ENCODE data around the gene ZNF439.
A peak's percentile ranks its signal among the peaks of the same experiment; 100 is the strongest.
"Not testable (repeated sequence)": the region's sequence is repeated elsewhere in the genome, so short reads cannot be mapped to it uniquely, and the experiment has no call there.

The ZNF439 gene

DNA sequence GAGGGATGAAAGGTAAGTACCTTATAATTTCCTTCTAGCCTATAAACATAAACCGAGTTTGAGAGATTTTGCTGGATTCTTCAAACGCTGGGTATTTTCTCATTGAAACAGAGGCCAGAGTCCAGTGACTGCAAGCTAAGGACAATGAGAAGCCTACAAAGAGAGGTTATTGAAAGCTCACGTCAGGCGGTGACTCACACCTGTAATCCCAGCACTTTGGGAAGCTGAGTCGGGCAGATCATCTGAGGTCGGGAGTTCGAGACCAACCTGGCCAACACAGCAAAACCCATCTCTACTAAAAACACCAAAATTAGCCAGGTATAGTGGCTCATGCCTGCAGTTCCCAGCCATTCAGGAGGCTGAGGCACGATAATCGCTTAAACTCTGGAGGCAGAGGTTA is 24.1 kb downstream of the ZNF439 start:
- DNase-seq = no peak

DNA sequence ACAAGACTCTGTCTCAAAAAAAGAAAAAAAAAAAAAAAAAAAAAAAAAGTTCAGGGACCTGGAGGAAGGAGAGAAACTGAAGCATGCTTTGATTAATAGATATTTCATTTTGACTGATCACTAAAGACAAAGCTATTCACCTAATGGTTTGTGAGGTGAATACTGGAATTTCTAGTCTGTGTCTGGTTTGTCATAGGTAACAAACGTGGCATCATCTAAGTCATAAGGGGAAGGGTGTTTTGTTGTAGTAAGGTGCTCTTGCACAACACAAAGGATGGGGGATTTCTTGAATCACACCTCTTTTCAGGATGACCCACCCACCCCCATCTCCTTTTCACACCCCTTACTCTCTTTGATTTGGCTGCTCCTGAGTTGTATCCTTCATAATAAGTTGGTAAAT is 25.2 kb downstream of the ZNF439 start:
- DNase-seq = no peak

GRCh38 chr19:11879687-11880266 is 31.3 kb downstream of the ZNF439 start:
- DNase-seq = peak; percentile 10 to 48

GRCh38 chr19:11880598-11880997 is 32.1 kb downstream of the ZNF439 start:
- DNase-seq = no peak

- DNase-seq = peak; percentile 37 to 48
Measured at GRCh38 chr19:11881151-11881800, 32.8 kb downstream of the ZNF439 start.

GRCh38 chr19:11882606-11883005 is 34.1 kb downstream of the ZNF439 start:
- no peak for DNase-seq

DNA sequence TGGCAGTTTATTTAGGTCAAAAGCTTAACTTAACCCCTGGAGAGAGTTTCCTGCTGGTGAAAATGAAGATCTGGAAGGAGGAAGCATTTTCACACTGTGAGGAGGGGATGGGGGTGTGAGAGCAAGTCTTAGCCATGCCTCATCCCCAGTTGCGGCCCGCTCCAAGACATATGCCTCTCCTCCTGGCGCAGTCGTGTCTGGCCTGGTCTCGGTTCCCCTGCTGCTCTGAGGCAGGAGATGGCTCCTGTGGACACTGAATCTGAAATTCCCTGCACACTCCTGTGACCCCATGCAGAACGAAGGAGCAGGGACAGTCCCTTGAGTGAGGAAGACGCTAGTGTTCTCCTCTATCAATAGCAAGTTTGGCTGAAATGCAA is 38.7 kb downstream of the ZNF439 start:
- DNase-seq = no peak

DNA sequence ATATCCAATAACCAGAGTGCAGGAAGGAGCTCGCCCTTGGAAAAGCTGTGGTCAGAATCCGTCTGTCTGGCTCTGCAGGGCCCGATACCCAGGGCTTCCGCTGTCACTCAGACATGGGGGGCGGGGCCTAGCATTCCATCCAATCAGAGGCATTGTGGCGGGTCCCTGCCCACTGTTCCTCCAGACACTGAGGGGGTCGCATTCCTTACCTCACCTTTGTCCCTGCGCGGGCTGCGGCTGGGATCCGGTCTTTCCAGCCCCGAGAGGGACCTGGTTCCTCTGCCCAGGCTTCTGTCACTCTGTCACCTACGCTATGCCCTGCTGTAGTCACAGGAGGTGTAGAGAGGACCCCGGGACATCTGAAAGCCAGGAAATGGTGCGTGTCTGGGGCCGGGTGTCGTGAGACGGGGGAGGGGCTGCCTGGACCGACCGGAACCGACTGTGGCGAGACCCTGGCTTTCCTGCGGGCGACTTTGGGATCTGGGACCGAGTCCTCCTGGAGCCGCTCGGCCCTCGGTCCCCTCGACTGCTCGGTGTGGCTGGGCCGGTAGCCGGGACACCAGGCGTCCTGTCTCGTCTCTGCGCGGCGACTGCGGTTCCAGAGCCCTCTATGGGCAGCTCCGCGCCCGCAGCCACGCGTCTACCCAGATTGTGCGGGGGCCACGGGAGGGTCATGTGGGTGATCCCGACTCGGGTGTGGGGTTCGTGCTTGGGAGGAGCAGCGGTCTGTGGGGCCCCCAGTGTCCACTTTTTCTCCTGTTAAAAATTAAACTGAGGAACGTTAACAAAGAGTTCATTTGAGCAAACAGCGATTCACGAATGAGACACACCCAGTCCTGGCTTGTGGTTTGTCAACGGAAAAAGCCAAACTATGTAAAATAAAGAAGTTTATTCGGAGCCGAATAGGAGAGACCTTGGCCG is 39.3 kb downstream of the ZNF439 start, which contains the start of gene ZNF69:
Gene ZNF69 (plus strand): TSS at position 172 of the 921 bp plus-strand sequence. CDS start 142 bp downstream, at position 314.
- DNase-seq = peak; percentile 44 to 61

DNA sequence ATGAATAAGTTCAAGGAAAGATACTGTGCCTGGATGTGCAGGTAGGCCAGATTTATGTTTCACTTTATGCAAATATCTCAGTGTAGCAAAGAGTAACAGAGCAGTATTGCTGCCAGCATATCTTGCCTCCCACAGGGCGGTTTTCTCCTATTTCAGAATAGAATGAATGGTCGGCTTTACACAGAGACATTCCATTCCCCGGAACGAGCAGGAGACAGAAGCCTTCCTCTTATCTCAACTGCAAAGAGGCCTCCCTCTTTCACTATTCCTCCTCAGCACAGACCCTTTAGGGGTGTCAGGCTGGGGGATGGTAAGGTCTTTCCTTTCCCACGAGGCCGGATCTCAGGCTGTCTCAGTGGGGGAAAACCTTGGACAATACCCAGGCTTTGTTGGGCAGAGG is 41.4 kb downstream of the ZNF439 start:
- not testable (repeated sequence) for DNase-seq

GRCh38 chr19:11890634-11891033 is 42.1 kb downstream of the ZNF439 start:
- DNase-seq = no peak

DNA sequence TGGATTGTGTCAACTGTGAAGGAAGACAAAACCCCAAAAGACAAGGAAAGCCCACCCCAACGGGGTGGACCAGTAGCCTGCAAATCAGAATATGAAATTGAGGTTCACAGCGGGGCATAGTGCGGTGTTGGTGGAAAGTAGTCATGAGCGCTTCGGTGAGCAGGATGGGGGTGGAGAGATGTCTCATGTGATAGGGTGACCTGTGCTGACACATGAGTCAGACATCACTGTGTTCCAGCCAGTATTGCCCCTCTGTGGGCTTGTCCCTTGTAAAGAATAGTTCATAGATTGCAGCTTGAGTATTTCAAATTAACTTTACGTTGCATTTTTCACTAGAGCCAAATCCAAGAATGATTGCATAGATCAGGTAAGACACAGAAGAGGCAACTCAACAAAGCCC is 46.3 kb downstream of the ZNF439 start:
- no peak for DNase-seq

- no peak for DNase-seq
Measured at GRCh38 chr19:11902228-11902627, 53.7 kb downstream of the ZNF439 start.

DNA sequence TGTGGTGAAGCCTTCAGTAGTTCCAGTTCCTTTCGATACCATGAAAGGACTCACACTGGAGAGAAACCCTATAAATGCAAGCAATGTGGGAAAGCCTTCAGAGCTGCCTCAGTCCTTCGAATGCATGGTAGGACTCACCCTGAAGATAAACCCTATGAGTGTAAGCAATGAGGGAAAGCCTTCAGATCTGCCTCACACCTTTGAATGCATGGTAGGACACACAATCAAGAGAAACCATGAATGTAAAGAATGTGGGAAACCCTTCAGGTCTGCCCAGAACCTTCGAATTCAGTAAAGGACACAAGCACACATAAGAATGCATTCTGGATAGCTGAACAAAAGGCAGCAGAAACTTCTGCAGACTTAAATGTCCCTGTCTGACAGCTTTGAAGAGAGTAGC is 57.4 kb downstream of the ZNF439 start:
- DNase-seq = no peak

DNA sequence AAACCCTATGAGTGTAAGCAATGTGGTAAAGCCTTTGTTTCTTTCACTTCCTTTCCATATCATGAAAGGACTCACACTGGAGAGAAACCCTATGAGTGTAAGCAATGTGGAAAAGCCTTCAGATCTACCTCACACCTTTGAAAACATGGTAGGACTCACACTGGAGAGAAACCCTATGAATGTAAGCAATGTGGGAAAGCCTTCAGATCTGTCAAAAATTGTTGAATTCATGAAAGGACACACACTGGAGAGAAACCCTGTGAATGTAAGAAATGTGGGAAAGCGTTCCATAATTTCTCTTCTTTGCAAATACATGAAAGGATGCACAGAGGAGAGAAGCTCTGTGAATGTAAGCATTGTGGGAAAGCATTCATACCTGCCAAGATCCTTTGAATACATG is 63.4 kb downstream of the ZNF439 start:
- DNase-seq = not testable (repeated sequence)

DNA sequence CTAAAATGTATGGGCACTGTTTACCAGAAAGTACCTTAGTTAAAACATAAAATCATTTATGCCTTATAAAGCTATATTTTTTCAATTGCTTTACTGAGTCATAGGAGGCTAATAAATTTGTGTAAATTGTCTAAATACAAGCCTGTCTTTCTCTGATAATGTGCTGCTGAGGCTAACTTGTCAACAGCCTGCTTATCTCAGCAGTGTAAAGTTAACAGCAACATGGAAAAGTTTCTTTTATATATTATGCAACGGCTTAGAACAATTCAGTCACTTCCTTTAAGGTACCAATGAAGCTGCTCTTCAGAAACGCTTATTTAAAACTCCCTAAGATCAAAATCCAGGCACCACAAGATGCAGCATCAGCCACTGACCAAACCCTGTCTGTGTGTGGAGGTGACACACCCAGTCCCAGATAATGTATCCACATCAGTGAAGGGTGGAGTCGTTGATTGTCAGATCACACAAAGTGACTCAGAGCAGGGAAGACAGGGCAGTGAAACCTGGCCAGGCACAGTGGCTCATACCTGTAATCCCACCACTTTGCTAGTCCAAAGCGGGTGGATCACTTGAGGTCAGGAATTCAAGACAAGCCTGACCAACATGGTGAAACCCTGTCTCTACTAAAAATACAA is 66.0 kb downstream of the ZNF439 start:
- DNase-seq = not testable (repeated sequence)

All from stimulated activated CD4-positive, alpha-beta T cell treated with anti-CD3 and anti-CD28 coated beads, Interleukin-4, amount 100 ng/mL, for 4 hours (primary cell).